T-cell (primary cell): ENCODE measurements around the gene AKAP13. TPM values are rescaled to one million over a fixed set of nuclear protein-coding genes. Genes with fewer than 3 reads are reported as not detected.

Experiments
- ATAC-seq, 4 experiments: fragments of 200-7000 bp in 3 of 4; fragments of 150-1000 bp in 1 of 4; cut with Tn5 transposase; replicated peaks in 1 of 4; 1 replicate in 3 of 4; 2 replicates in 1 of 4; pipeline ENCODE4 v1.10.0; 2021; ENCODE audit warnings: moderate library complexity in 3 of 4, mild to moderate bottlenecking in 2 of 4, moderate number of reproducible peaks in 1 of 4
- CTCF ChIA-PET, 2 donors: fragments of 300-600 bp; sonication (Branson Sonifier 250); formaldehyde crosslinking; loops; one replicate each; lab custom pipeline; 2022; ENCODE audit warnings: antibody characterized with exemption in 2 of 2; lab: Charles Lee
- POLR2A ChIA-PET, 2 donors: fragments of 300-600 bp; sonication (Branson Sonifier 250); formaldehyde crosslinking; loops; one replicate each; lab custom pipeline; 2022; ENCODE audit warnings: antibody characterized with exemption in 2 of 2; lab: Charles Lee
- DNase-seq, 35 experiments: peaks; one replicate each; pipeline versions ENCODE4 v3.0.0 to v3.0.0-alpha.2; 2013 to 2023
- H3K27ac ChIP-seq: one replicate; pipeline ENCODE4 v1.5.1; 2013; ENCODE audit warnings: low read length
- H3K27me3 ChIP-seq, 2 experiments: replicated peaks in 1 of 2; 1 replicate in 1 of 2; 2 replicates in 1 of 2; pipeline versions ENCODE4 v1.6.1 to v1.7.0; 2013; ENCODE audit warnings: low read length in 1 of 2, mixed read lengths in 1 of 2; ENCODE audit not compliant: control insufficient read depth in 2 of 2, insufficient read depth in 2 of 2; ENCODE audit errors: extremely low read depth in 1 of 2
- H3K36me3 ChIP-seq, 2 donors: 1 replicate in 1 of 2; 2 replicates in 1 of 2; pipeline versions ENCODE4 v1.6.1 to v1.7.0; 2013; ENCODE audit warnings: low read length in 1 of 2; ENCODE audit not compliant: control insufficient read depth in 2 of 2, insufficient read depth in 1 of 2; ENCODE audit errors: extremely low read depth in 1 of 2
- H3K4me1 ChIP-seq, 2 experiments: 1 replicate in 1 of 2; 2 replicates in 1 of 2; pipeline versions ENCODE4 v1.6.1 to v1.7.0; 2013; ENCODE audit warnings: low read length in 2 of 2, mixed read lengths in 1 of 2; ENCODE audit not compliant: insufficient read depth in 2 of 2, control insufficient read depth in 1 of 2; ENCODE audit errors: extremely low read depth in 1 of 2
- H3K4me3 ChIP-seq, 2 donors: 1 replicate in 1 of 2; 2 replicates in 1 of 2; pipeline versions ENCODE4 v1.5.1 to v1.7.0; 2013; ENCODE audit warnings: mild to moderate bottlenecking in 2 of 2, low read length in 1 of 2, moderate library complexity in 1 of 2; ENCODE audit not compliant: control insufficient read depth in 1 of 2; ENCODE audit errors: extremely low read depth in 1 of 2
- H3K9me3 ChIP-seq: 2 replicates; pipeline ENCODE4 v1.7.0; 2013
- H3K27ac Mint-ChIP-seq, 2 donors: one replicate each; pipeline ENCODE4 v1.8.0; 2020 to 2021; ENCODE audit warnings: mild to moderate bottlenecking in 2 of 2, mixed read lengths in 2 of 2
- H3K27me3 Mint-ChIP-seq, 2 donors: one replicate each; pipeline ENCODE4 v1.8.0; 2021 to 2022; ENCODE audit warnings: mixed read lengths in 2 of 2
- H3K36me3 Mint-ChIP-seq: one replicate; pipeline ENCODE4 v1.8.0; 2021; ENCODE audit warnings: mixed read lengths
- H3K4me1 Mint-ChIP-seq, 3 donors: one replicate each; pipeline ENCODE4 v1.8.0; 2020 to 2022; ENCODE audit warnings: mixed read lengths in 3 of 3, mild to moderate bottlenecking in 1 of 3
- H3K4me3 Mint-ChIP-seq, 3 donors: one replicate each; pipeline ENCODE4 v1.8.0; 2020 to 2022; ENCODE audit warnings: mild to moderate bottlenecking in 3 of 3, mixed read lengths in 3 of 3, moderate library complexity in 3 of 3
- H3K9me3 Mint-ChIP-seq, 3 donors: one replicate each; pipeline ENCODE4 v1.8.0; 2020 to 2022; ENCODE audit warnings: mixed read lengths in 3 of 3
- WGBS: methylation state at CpG from one replicate; pipeline ENCODE4 v1.1.5; 2013; ENCODE audit warnings: missing lambda C conversion rate; ENCODE audit not compliant: insufficient coverage; 5-methylcytosine and 5-hydroxymethylcytosine counted together
- total RNA-seq, 35 experiments: library from RNA in 6 of 35; stranded (reverse) in 6 of 35; fragments of 120-200 nt in 1 of 35; gene quantifications; one replicate each; pipeline versions ENCODE4 v1.2.1 to v1.2.4 and lab custom pipeline; 2013 to 2026

The AKAP13 gene
- total RNA-seq, 5 donors from 2014 or later (not counting 1 experiment from before 2014, with no cell fraction given), result 232 to 391 (median 281) TPM

GRCh38 chr15:85397151-85397550, 16.7 kb downstream of the AKAP13 start:
- H3K4me1 Mint-ChIP-seq, result peaks cover 76 to 82% (median 81%) of the 10 kb centered on the region in 3 donors

GRCh38 chr15:85397926-85398325, 17.5 kb downstream of the AKAP13 start:
- no peak for DNase-seq
- Mint-ChIP-seq H3K27ac (peak overlapping the region in 1 of 2 donors; percentile 19), H3K27me3 (no peaks in the 10 kb centered on the region), H3K4me3 (no peak overlapping the region), H3K36me3 (peaks cover under 1% of the 10 kb centered on the region), H3K9me3 (no peaks in the 10 kb centered on the region), H3K4me1 (peaks cover 79 to 83% (median 83%) of the 10 kb centered on the region in 3 donors)
- Histone ChIP-seq H3K4me1 (peaks cover 10% of the 10 kb centered on the region in 2 experiments), H3K27ac (no peak overlapping the region), H3K36me3 (no peaks in the 10 kb centered on the region), H3K27me3 (no peaks in the 10 kb centered on the region), H3K9me3 (no peaks in the 10 kb centered on the region), H3K4me3 (no peak overlapping the region)
- POLR2A ChIA-PET, result interaction anchor here in 1 of 2 donors (0.6 to 1.1 kb wide), 2 partner anchors 14 to 74 kb away, joined by 3 to 6 read pairs; no protein-coding TSS in a partner anchor
- ATAC-seq, result no peak
- no CpG with 5 or more reads among the region's 3 CpGs for whole genome bisulfite sequencing
- CTCF ChIA-PET, result interaction anchor here in 1 of 2 donors (1.0 kb wide), 1 partner anchor 67 kb away, joined by 3 read pairs; no protein-coding TSS in a partner anchor

More at GRCh38 chr15:85397151-85397550, 16.7 kb downstream of the AKAP13 start:
- CTCF ChIA-PET, result interaction anchor here in 1 of 2 donors (0.5 to 1.0 kb wide), 2 partner anchors 36 to 66 kb away, joined by 3 to 7 read pairs; no protein-coding TSS in a partner anchor
- H3K27me3 ChIP-seq, result no peaks in the 10 kb centered on the region
- peak overlapping the region in 1 of 3 donors; percentile 3 for H3K4me3 Mint-ChIP-seq
- POLR2A ChIA-PET, result interaction anchor here in 1 of 2 donors (0.6 kb wide), 1 partner anchor 75 kb away, joined by 5 read pairs; no protein-coding TSS in a partner anchor
- H3K4me3 ChIP-seq, result no peak overlapping the region
- no CpG with 5 or more reads among the region's 3 CpGs for WGBS
- no peak for DNase-seq
- H3K27me3 Mint-ChIP-seq, result no peaks in the 10 kb centered on the region
- ATAC-seq, result no peak
- peaks cover 4% of the 10 kb centered on the region for H3K36me3 Mint-ChIP-seq
- peaks cover 10% of the 10 kb centered on the region in 2 experiments for H3K4me1 ChIP-seq
- H3K27ac ChIP-seq, result no peak overlapping the region
- no peak overlapping the region for H3K27ac Mint-ChIP-seq
- H3K9me3 Mint-ChIP-seq, result no peaks in the 10 kb centered on the region
- H3K36me3 ChIP-seq, result no peaks in the 10 kb centered on the region
- H3K9me3 ChIP-seq, result no peaks in the 10 kb centered on the region

GRCh38 chr15:85398822-85399221, 18.4 kb downstream of the AKAP13 start:
- DNase-seq (no peak), ATAC-seq (no peak)
- no CpG with 5 or more reads among the region's 2 CpGs for WGBS
- Histone ChIP-seq H3K4me3 (no peak overlapping the region), H3K9me3 (no peaks in the 10 kb centered on the region), H3K27me3 (no peaks in the 10 kb centered on the region), H3K27ac (no peak overlapping the region), H3K36me3 (no peaks in the 10 kb centered on the region), H3K4me1 (peaks cover 13% of the 10 kb centered on the region in 2 experiments)
- no peaks in the 10 kb centered on the region for H3K36me3 Mint-ChIP-seq
- ChIA-PET CTCF (no interaction called here), POLR2A (no interaction called here)
- no peak overlapping the region for H3K27ac Mint-ChIP-seq
- H3K9me3 Mint-ChIP-seq, result no peaks in the 10 kb centered on the region
- H3K4me3 Mint-ChIP-seq, result no peak overlapping the region
- peaks cover 77 to 82% (median 82%) of the 10 kb centered on the region in 3 donors for H3K4me1 Mint-ChIP-seq
- no peaks in the 10 kb centered on the region for H3K27me3 Mint-ChIP-seq

- peaks cover 77 to 82% (median 82%) of the 10 kb centered on the region in 3 donors for H3K4me1 Mint-ChIP-seq
- no peak overlapping the region for H3K27ac ChIP-seq
- DNase-seq (no peak), ATAC-seq (no peak)
- no peaks in the 10 kb centered on the region for H3K9me3 Mint-ChIP-seq
- H3K4me3 ChIP-seq, result no peak overlapping the region
- H3K27ac Mint-ChIP-seq, result no peak overlapping the region
- H3K27me3 ChIP-seq, result no peaks in the 10 kb centered on the region
- H3K9me3 ChIP-seq, result no peaks in the 10 kb centered on the region
- peaks cover 13 to 18% of the 10 kb centered on the region in 2 experiments for H3K4me1 ChIP-seq
- H3K36me3 Mint-ChIP-seq, result no peaks in the 10 kb centered on the region
- ChIA-PET CTCF (interaction anchor here in 1 of 2 donors (1.7 to 2.0 kb wide), 2 partner anchors 17 to 31 kb away, joined by 5 read pairs; no protein-coding TSS in a partner anchor), POLR2A (no interaction called here)
- no peaks in the 10 kb centered on the region for H3K27me3 Mint-ChIP-seq
- no peaks in the 10 kb centered on the region for H3K36me3 ChIP-seq
- WGBS, result no CpG with 5 or more reads among the region's 5 CpGs
- H3K4me3 Mint-ChIP-seq, result no peak overlapping the region
Measured at GRCh38 chr15:85399627-85400026, 19.2 kb downstream of the AKAP13 start.

- Mint-ChIP-seq H3K27ac (peak overlapping the region; percentile 40 to 69), H3K4me1 (peaks cover 79 to 84% (median 83%) of the 10 kb centered on the region in 3 donors), H3K4me3 (peak overlapping the region in 1 of 3 donors; percentile 31), H3K9me3 (no peaks in the 10 kb centered on the region), H3K27me3 (no peaks in the 10 kb centered on the region), H3K36me3 (no peaks in the 10 kb centered on the region)
- Histone ChIP-seq H3K36me3 (no peaks in the 10 kb centered on the region), H3K27me3 (no peaks in the 10 kb centered on the region), H3K4me1 (peaks cover 15 to 21% of the 10 kb centered on the region in 2 experiments), H3K4me3 (no peak overlapping the region), H3K27ac (no peak overlapping the region), H3K9me3 (no peaks in the 10 kb centered on the region)
- DNase-seq, result no peak
- no peak for ATAC-seq
- POLR2A ChIA-PET, result interaction anchor here in 1 of 2 donors (0.7 kb wide), 1 partner anchor 8 kb away, joined by 4 read pairs; no protein-coding TSS in a partner anchor
- CTCF ChIA-PET, result interaction anchor here in 1 of 2 donors (0.5 to 2.3 kb wide), 5 partner anchors 12 to 377 kb away, joined by 3 to 9 read pairs (median 5); partner anchors contain the start of gene AKAP13
- WGBS, result no CpG with 5 or more reads among the region's 3 CpGs
Measured at GRCh38 chr15:85400606-85401005, 20.2 kb downstream of the AKAP13 start.

GRCh38 chr15:85401108-85401774, 20.8 kb downstream of the AKAP13 start:
- ChIA-PET CTCF (interaction anchor here in 1 of 2 donors (1.5 to 2.3 kb wide), 4 partner anchors 11 to 33 kb away, joined by 5 to 9 read pairs (median 6); partner anchors contain the start of gene AKAP13), POLR2A (interaction anchor here in 1 of 2 donors (0.6 to 0.7 kb wide), 2 partner anchors 8 to 380 kb away, joined by 3 to 4 read pairs; no protein-coding TSS in a partner anchor)
- no peaks in the 10 kb centered on the region for H3K36me3 ChIP-seq
- no peaks in the 10 kb centered on the region for H3K27me3 ChIP-seq
- Mint-ChIP-seq H3K27ac (peak overlapping the region; percentile 40 to 69), H3K4me3 (peak overlapping the region in 1 of 3 donors; percentile 31), H3K4me1 (peaks cover 76 to 84% (median 83%) of the 10 kb centered on the region in 3 donors), H3K27me3 (no peaks in the 10 kb centered on the region), H3K36me3 (no peaks in the 10 kb centered on the region), H3K9me3 (no peaks in the 10 kb centered on the region)
- H3K9me3 ChIP-seq, result no peaks in the 10 kb centered on the region
- DNase-seq, result no peak
- H3K4me3 ChIP-seq, result no peak overlapping the region
- WGBS, result no CpG with 5 or more reads among the region's 4 CpGs
- no peak overlapping the region for H3K27ac ChIP-seq
- peaks cover 16 to 21% of the 10 kb centered on the region in 2 experiments for H3K4me1 ChIP-seq
- no peak for ATAC-seq
